Adrenal gland (tissue), 5 donors: ENCODE results near the gene ARHGAP4.

Source experiments
- POLR2A ChIP-seq, 2 donors: fragments of 450-650 bp; IDR thresholded peaks; one replicate each; pipeline ENCODE4 v1.6.1; 2017; ENCODE audit warnings: antibody characterized with exemption in 2 of 2, mild to moderate bottlenecking in 2 of 2, moderate library complexity in 1 of 2
- TF ChIP-seq, protein P1 (sequence below), 6 experiments: fragments of 450-650 bp in 4 of 6; fragments of 200-600 bp in 2 of 6; sonication (generic) in 1 of 6; IDR thresholded peaks; 1 replicate in 5 of 6; 2 replicates in 1 of 6; pipeline versions ENCODE4 v1.5.1 to v1.8.0; 2016 to 2021; ENCODE audit warnings: antibody characterized with exemption in 6 of 6, mild to moderate bottlenecking in 2 of 6, moderate library complexity in 1 of 6
- donor health status: DM: no; HTN: no; CAD: no.

DNA sequence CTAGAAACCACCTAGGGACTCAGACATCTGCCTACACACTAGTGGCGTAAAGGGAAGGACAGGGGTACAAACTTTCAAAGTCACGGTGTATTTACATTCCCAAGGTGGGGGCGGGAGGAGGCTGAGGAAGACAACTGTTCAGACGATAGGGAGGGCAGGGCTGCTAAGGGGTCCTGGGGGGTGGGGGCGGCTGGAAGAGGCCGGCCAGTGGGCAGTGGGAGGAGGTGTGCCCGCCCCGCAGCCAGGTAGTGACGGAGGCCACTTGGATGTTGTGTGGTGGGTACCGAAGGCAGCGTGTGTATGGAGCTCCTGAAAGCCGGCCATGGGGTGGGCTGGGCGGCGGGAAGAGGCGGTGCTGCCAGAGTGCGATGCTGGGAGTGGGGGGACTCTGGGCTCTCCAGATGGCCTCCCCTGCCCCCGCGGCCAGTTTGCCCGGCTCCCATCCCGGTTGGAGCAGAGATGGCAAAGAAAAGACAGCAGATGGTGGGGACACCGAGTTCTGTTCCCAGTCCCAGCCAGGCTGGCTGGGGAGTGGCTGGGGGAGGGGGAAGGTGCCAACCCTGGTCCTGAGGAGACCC is 64.2 kb downstream of the ARHGAP4 start:
- TF ChIP-seq, protein P1, sequence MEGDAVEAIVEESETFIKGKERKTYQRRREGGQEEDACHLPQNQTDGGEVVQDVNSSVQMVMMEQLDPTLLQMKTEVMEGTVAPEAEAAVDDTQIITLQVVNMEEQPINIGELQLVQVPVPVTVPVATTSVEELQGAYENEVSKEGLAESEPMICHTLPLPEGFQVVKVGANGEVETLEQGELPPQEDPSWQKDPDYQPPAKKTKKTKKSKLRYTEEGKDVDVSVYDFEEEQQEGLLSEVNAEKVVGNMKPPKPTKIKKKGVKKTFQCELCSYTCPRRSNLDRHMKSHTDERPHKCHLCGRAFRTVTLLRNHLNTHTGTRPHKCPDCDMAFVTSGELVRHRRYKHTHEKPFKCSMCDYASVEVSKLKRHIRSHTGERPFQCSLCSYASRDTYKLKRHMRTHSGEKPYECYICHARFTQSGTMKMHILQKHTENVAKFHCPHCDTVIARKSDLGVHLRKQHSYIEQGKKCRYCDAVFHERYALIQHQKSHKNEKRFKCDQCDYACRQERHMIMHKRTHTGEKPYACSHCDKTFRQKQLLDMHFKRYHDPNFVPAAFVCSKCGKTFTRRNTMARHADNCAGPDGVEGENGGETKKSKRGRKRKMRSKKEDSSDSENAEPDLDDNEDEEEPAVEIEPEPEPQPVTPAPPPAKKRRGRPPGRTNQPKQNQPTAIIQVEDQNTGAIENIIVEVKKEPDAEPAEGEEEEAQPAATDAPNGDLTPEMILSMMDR (IDR thresholded peaks at IDR 0.05) = no peak
- no peak for TF ChIP-seq POLR2A (IDR thresholded peaks at IDR 0.05)
